Kidney capillary endothelial cell (primary cell): ENCODE measurements around the gene NUP214.
"Not testable (repeated sequence)": the region's sequence is repeated elsewhere in the genome, so short reads cannot be mapped to it uniquely, and the experiment has no call there.

ENCODE experiments used
- DNase-seq: peaks from one replicate; pipeline ENCODE4 v3.0.0-alpha.2; 2018; ENCODE audit warnings: low spot score

NUP214 gene

DNA sequence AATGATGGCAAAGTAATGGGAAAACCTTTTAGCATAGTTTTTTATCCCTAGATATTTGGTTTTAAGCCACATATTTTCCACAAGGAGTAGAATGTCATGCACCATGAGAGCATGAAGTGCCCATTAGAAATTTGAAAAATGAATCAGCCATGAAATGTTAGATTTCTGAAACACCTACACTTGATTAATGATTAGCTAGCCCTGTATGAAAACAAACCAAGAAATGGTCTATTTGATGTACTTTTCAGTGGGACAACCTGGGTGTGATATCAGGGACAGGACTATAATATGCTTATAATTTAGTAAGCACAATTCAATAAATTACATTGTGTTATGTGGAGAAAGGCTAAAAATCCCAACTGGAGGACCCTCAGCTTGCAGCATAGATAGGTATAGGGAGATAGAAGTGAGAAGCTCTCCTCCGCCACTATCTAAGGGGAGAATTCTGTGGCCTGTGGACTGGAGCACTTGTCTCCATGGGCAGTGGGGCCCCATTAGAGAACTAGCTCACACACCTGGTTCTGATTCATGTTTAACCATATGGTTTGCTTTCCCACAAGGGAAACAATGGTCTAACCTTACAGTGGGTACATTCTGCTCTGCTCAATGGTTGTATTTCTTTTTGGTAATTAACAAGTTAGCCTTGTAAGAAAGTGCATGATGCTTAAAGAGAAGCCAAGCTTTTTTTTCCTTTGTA, 35.2 kb downstream of the NUP214 start:
- no peak for DNase-seq

DNA sequence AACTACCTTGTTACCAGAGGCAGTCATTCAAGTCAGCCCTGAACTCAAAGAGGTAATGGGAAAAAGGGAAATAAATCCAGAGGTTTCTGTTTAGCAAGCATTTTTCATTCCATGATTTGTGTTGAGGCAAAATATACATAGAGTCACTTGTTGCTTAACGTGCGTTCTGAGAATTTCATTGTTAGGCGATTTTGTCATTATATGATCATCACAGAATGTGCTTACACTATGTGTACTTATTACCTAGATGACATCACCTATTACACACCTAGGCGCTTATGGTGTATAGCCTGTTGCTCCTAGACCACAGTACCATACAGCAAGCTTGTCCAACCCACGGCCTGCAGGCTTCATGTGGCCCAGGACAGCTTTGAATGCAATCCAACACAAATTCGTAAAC, 36.2 kb downstream of the NUP214 start:
- no peak for DNase-seq

GRCh38 chr9:131162886-131163285, 37.5 kb downstream of the NUP214 start:
- no peak for DNase-seq

- DNase-seq: no peak
These were observed 40.1 kb downstream of the NUP214 start for GRCh38 chr9:131165523-131165922.

GRCh38 chr9:131167146-131167692, 41.8 kb downstream of the NUP214 start:
- DNase-seq: no peak

DNA sequence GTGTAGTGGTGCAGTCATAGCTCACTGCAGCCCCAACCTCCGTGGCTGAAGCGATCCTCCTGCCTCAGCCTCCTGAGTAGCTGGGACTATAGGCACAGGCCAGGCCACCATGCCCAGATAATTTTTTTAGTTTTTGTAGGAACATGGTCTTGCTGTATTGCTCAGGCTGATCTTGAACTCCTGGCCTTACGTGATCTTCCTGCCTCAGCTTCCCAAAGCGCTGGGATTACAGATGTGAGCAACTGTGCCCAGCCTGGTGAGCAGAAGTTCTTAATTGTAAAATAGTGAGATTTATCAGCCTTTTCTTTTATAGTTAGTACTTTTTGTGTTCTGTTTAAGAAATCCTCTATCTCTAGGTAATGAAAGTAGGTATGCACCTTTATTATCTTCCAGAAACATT, 42.5 kb downstream of the NUP214 start:
- no peak for DNase-seq

- DNase-seq: no peak
These were observed 44.3 kb downstream of the NUP214 start for GRCh38 chr9:131169563-131170240.

DNA sequence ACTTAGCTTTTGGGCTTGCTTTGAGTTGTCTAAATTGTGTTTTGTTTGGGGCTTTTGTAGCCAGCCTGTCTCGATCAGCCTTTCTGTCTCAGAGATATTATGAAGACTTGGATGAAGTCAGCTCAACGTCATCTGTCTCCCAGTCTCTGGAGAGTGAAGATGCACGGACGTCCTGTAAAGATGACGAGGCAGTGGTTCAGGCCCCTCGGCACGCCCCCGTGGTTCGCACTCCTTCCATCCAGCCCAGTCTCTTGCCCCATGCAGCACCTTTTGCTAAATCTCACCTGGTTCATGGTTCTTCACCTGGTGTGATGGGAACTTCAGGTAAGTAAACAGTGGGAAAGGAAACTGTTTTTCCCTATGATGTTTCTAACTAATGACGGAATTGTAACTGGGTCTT, 48.6 kb downstream of the NUP214 start:
- no peak for DNase-seq

GRCh38 chr9:131174681-131175239, 49.4 kb downstream of the NUP214 start:
- no peak for DNase-seq

DNA sequence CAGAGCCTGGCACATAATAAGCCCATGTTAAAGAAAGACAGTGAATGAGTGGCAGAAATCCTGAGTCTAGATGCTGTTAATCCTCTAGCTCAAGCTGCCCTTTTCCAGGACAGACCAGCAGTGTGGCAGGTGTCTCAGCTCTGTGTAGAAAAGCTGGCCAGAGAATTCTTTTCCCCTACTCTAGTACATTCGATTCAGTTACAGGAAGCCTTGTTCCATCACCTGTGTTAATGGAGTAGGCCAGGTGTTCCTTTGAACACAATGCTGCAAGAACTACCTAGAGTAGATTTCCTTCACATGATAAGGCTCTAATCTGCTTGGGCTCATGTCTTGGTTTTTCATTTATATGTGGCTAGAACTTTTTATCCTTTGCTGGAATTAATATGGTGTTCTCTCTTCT, 52.5 kb downstream of the NUP214 start:
- no peak for DNase-seq

DNA sequence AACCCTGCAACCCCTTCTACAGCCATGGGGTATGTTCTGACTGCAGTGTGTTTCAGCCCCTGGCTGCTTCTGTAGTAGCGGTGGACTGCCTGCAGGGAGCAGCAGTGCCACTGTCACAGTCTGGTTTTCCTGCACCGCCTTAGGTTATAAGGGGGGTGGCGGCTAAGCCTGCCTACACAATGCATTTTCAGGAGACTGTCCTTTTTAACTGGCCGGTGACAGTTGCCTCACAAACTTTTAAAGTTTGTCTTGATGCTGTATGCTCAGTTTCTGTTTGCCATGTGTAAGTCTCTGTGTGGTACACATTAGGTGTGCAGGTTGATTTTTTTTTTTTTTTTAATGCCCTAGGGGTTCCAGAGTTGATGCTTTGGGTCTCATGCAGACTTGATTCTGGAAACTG, 53.0 kb downstream of the NUP214 start:
- peak; percentile 71 for DNase-seq

DNA sequence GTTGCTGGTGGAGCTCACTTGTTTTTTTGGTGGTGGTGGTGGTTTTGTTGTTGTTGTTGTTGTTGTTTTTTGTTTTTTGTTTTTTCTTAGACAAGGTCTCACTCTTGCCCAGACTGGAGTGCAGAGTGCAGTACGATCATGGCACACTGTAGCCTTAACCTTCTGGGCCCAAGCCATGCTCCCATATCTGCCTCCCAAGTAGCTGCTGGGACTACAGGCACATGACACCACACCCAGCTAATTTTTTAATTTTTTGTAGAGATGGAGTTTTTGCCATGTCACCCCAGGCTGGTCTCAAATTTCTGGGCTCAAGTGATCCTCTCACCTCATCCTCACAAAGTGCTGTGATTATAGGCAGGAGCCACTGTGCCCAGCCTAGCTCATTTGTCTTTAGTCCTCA, 53.5 kb downstream of the NUP214 start:
- no peak for DNase-seq

GRCh38 chr9:131179561-131180219, 54.3 kb downstream of the NUP214 start:
- DNase-seq: no peak

DNA sequence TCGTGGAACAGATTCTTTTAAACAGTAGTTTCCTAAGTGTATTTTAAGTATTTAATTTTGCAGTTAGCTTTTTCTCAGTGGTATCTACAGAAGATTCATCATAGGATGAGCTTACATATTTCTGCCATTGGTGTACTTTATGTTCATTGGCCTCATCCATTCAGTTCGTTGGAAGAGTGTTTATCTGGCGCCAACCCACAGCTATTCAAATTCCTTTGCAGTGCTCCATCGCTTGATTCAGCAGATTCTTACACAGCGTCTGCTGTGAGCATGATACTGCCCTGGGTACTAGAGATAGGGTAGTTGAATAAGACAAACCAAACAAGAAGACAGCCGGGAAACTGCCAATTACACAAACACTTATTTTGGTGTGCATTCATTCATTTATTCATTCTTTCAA, 55.1 kb downstream of the NUP214 start:
- no peak for DNase-seq

GRCh38 chr9:131181091-131181681, 55.8 kb downstream of the NUP214 start:
- no peak for DNase-seq

DNA sequence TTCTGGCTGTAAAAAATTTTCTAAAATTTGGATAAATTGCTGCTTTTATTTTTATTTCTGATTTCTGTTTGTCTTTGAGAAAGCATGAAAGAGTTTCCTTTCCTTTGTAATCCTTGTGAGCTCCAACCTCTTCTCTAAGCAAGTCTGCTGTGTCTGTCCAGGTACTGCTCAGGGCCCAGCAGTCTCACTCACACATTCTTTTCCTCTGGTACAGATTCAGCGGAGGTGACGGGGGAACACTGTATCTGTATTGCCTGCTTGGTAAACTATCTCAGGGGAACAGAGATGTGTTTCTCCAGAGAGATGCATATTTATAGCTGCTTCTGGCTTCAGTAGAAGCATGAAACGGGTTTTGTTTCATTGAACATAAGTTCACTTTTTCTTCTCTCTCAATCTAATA, 60.5 kb downstream of the NUP214 start:
- DNase-seq: no peak

DNA sequence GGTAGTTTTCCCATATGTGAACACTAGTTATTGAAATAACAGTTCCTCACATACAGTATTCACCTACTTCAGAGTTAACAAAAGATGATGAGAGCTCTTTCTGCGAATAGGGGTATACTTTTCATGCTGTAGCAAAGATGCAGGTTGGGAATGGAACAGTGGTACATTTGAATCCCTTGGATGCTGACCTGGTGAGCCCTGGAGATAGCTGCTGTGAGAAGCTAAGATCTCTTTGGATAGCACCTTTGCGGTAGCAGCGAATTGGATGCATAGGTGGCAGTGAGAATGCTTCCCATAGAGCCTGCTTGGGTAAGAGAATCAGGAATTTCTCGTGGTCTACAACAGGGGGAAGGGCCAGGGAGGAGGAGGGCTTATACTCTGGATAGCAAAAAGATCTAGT, 61.2 kb downstream of the NUP214 start:
- DNase-seq: no peak

GRCh38 chr9:131187957-131188356, 62.6 kb downstream of the NUP214 start:
- no peak for DNase-seq

DNA sequence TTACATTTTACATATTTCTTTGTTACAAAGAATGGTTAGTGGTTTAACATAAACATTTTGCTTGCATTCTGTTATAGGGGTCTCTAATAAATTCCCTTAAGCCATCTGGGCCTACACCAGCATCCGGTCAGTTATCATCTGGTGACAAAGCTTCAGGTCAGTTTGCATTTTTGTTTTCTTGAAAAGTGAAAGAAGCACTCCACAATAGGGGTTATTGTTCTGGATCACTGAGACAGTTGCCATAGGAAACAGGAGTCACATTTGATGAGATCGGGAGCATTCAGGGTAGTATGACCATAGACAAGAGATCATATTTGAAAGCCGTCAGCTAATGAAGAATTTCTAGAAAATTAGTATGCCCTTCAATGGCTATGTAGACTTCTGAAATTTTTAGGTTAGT, 63.6 kb downstream of the NUP214 start:
- DNase-seq: no peak

- no peak for DNase-seq
These were observed 64.8 kb downstream of the NUP214 start for GRCh38 chr9:131190191-131190590.

- DNase-seq: not testable (repeated sequence)
These were observed 65.6 kb downstream of the NUP214 start for GRCh38 chr9:131191032-131191431.

DNA sequence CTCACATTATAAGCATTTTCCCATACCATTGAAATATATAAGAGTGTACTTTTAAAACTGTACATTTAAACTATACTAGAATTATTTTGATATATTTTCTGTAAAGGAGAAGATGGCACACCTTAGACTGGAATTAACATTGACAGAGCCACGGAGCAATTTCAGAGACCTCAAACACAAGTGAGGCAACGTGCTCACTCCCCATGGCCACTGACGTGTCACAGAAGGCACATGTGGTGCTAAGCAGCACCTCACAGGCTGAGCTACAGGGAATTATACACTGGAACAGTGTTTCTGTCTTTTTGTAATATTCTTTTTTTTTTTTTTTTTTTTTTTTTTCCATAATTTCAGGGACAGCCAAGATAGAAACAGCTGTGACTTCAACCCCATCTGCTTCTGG, 66.5 kb downstream of the NUP214 start:
- no peak for DNase-seq
